ENCODE measurements around the gene SCYGR8.

Gene SCYGR8

GRCh38 chr2:227761740-227762476 is 16.2 kb downstream of the SCYGR8 start:
- no peak for DNase-seq (ENCODE audit: low spot score)

DNA sequence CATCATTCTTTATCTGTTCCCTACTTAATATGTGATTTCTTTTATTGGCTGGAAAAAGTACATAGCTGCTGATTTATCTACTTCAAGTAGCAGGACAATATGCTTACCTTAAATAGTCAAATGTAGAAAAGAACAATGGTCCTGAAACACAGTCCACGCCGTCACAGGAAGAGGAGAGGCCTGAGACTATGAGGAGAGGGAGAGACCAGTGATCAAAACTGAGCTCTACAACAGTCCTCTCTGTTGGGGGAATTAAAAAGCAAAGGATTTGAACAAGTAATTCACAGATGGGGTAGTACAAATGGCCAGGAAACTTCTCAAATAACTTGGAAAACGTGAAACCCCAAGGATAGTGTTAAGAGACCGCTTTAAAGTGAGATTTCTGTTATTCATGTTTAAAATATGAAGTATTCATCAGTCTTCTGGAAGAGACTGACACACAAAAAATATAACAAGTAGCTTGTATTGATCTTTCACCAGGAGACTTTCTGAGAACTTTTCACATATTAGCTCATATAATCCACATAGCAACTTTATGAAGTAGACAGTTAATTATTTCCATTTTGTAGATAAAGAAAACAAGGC is 20.2 kb downstream of the SCYGR8 start:
- DNase-seq (ENCODE audit: low spot score) = no peak

DNA sequence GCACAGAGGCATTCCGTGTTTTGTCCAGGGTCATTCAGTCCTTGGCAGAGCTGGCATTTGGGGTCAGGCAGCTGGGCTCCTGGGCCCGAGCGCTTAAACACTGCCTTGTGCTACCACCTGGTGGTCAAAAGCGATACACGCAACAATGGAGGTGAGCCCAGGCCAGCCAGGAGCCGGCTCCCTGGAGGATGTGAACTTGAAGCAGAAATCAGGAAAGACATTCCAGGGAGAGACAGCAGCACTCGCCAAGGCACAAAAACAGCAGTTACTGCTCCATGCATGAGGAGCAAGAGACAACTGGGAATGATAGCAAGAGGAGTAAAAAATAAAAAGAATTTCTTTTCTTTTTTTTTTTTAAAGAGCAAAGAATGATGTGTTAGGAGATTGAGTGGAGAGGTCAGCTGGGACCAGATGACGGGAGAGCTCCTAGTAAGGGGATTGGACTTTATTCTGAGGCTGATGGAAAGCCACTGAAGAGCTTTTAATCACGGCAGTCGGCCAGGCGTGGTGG is 20.7 kb downstream of the SCYGR8 start:
- DNase-seq (ENCODE audit: low spot score) = peak; percentile 61

DNA sequence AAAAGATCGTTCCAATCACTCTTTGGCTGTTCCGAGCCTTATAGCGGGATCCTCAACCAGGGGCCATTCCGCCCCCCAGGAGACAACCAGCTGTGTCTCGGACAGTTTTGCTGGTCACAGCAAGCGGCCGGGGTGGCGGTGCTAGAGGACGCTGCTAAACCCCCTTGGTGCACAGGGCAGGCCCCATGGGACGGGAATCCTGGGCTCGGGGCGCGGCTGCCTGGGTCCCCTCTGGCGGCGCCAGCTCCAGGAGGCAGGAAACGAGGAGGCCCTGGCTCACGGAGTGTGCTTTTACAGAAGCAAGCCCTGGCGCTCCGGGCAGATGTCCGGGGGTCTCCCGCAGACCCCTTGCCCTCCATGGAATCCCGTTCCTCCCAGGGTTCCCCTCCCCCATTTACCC is 22.1 kb downstream of the SCYGR8 start:
- DNase-seq (ENCODE audit: low spot score) = no peak

- no peak for DNase-seq (ENCODE audit: low spot score)
Observed at GRCh38 chr2:227772197-227772661, 26.5 kb downstream of the SCYGR8 start.

DNA sequence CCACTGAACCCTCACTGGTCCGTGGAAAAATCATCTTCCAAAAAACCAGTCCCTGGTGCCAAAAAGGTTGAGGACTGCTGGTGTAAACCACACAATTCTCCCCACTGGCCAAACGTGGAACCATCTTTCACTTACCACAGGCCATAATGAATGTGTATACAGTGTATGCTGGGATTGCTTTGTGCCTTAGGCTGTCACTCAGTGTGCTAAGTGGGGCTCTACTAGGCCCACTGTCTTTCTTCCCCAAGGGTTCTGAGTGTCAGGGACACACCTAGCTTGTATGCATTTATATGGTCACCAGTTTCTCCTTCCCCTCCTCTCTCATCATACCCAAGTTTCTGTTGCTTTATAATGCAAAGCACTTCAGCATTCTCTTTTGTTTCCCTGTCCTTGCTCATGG is 27.2 kb downstream of the SCYGR8 start:
- DNase-seq (ENCODE audit: low spot score) = no peak

- peak; percentile 22 for DNase-seq (ENCODE audit: low spot score)
Observed at GRCh38 chr2:227774011-227774624, 28.4 kb downstream of the SCYGR8 start.

- DNase-seq (ENCODE audit: low spot score) = no peak
Observed at GRCh38 chr2:227774895-227775842, 29.5 kb downstream of the SCYGR8 start.

GRCh38 chr2:227780981-227781615 is 35.4 kb downstream of the SCYGR8 start:
- DNase-seq (ENCODE audit: low spot score) = no peak

DNA sequence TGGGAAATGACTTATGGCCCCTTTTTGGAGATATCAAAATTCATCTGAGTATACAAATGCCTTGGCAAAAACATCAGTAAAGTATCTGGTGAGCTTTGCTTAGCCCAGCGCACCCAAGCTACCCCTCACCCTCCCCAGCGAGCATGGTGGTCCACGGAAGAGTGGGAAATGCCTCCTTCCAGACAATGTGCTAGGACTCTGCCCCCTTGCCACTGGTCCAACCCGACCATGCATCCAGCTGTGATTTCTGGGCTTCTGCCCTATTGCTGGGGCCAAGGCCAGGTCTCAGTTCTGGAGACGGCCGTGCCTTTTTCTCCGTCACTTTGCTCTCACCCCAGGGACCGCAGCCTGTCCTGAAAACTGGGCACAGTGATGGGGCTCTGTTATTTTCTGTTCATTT is 36.1 kb downstream of the SCYGR8 start:
- DNase-seq (ENCODE audit: low spot score) = no peak

GRCh38 chr2:227782804-227783203 is 37.1 kb downstream of the SCYGR8 start:
- DNase-seq (ENCODE audit: low spot score) = no peak

GRCh38 chr2:227783404-227784138 is 37.9 kb downstream of the SCYGR8 start:
- peak; percentile 34 for DNase-seq (ENCODE audit: low spot score)

DNA sequence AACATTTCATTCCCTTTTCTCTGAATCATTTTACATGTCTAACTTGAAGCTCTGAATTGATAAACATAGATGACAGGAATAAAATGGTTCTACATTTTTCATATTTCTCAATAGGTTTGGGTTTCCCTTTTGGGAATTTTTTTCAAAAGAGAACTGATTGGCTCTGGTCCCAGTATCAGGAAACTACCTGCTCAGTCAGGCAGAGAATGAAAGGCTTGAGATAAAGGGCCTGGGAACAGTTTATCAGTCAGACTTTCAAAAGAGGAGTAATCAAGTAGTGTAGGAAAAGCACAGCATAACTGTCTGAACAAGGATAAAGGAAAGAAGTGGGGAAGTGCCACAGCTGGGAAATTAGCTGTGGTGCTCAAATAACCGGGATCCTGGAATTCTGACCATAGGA is 39.6 kb downstream of the SCYGR8 start:
- no peak for DNase-seq (ENCODE audit: low spot score)

DNA sequence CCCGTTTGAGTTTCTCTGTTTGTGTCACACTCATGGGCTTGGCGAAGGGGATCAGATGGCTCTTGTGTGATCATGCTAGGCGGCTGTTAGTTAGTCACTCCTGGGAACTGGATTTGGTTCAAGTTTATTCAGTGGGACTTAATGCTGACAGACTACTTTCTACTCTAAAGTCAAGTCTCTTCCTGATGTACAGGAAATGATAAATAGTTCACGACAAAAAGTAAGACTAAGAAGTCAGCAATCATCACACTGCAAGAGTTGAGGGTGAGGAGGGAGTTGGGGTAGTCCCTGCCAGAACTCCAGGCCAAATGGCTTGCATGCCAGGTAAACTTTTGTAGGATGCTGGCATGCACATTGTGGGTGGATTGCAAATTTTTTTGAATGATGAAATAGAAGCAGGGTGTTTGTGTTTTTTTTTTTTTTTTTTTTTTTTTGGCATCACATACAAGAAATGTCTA is 42.9 kb downstream of the SCYGR8 start:
- no peak for DNase-seq (ENCODE audit: low spot score)

DNA sequence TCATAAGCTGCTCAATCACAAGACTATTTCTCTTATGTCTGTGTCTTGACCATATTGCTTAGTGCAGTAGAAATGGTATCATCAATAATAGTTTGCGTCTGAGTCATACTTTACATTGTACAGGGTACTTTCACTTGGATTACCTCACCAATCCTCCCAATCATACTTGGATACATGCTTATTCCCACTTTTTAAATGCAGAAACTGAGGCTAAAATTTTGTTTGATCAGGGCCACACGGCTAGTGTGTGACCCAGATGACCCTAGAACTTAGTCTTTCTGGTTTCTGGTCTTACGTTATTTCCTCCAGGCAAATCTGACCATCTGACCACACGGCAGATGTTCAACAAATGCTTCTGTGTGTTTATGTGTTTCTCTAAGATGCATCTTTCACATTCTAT is 44.1 kb downstream of the SCYGR8 start:
- no peak for DNase-seq (ENCODE audit: low spot score)

GRCh38 chr2:227793148-227793712 is 47.5 kb downstream of the SCYGR8 start:
- no peak for DNase-seq (ENCODE audit: low spot score)
